Measurements from ENCODE around the gene CCDC3.

GRCh38 chr10:13000431-13000830, 1.1 kb downstream of the CCDC3 start:
- TF ChIP-seq CTCF (IDR thresholded peaks at IDR 0.05) (no peak), POLR2A (IDR thresholded peaks at IDR 0.05) (no peak)

Data from sigmoid colon (tissue), 3 donors.